K562 (cell line): ENCODE measurements around the gene VRK3. TPM values are rescaled to one million over a fixed set of nuclear protein-coding genes. Genes with fewer than 3 reads are reported as not detected.

Experiments used
- ATAC-seq: fragments of 200-7000 bp; cut with Tn5 transposase; 3 replicates; pipeline ENCODE4 v1.9.1; 2020; ENCODE audit warnings: moderate library complexity
- BruUV-seq: library from RNA; stranded (reverse); fragments of 400-500 nt; replicated peaks from 2 replicates; lab custom pipeline; 2021; lab: Mats Ljungman, UMichigan
- CTCF ChIA-PET: fragments of 300-600 bp; formaldehyde crosslinking; extraction: SDS; loops from one replicate; lab custom pipeline; 2021; ENCODE audit warnings: low intra/inter-chr PET ratio; lab: Yijun Ruan, JAX
- POLR2A ChIA-PET: fragments of 300-600, 350-650 bp; sonication (Branson Sonifier 250); formaldehyde crosslinking; extraction: SDS; loops from one replicate; lab custom pipeline; 2021; ENCODE audit warnings: antibody characterized with exemption, inconsistent platforms; lab: Yijun Ruan, JAX
- DNase-seq, 4 experiments: peaks; one replicate each; pipeline versions ENCODE4 v3.0.0 to v3.0.0-alpha.2; 2011 to 2018; ENCODE audit warnings: low spot score in 3 of 4, mixed read lengths in 3 of 4; ENCODE audit errors: extremely low read depth in 1 of 4
- FAIRE-seq: peaks from 2 replicates; lab custom pipeline; 2011; peaks lifted over from hg19 to GRCh38; lab: Jason Lieb, UNC
- H2AFZ ChIP-seq: 2 replicates; pipeline ENCODE4 v1.6.0; 2011; ENCODE audit warnings: low read depth, low read length, control low read depth, inconsistent platforms
- H3K27ac ChIP-seq: fragments of 200-600 bp; 3 replicates; pipeline ENCODE4 v1.8.0; 2011; ENCODE audit warnings: low read depth, mild to moderate bottlenecking, control low read depth, inconsistent platforms, low read length, moderate library complexity, mixed read lengths; ENCODE audit errors: extremely low read depth
- H3K27me3 ChIP-seq, 2 experiments: fragments of 300-600 bp in 1 of 2; 2 replicates in 1 of 2; 3 replicates in 1 of 2; pipeline versions ENCODE4 v1.6.0 to v1.8.0; 2011; ENCODE audit warnings: inconsistent platforms in 2 of 2, low read length in 2 of 2, mild to moderate bottlenecking in 1 of 2, mixed read lengths in 1 of 2, moderate library complexity in 1 of 2; ENCODE audit not compliant: control insufficient read depth in 2 of 2, insufficient read depth in 2 of 2
- H3K36me3 ChIP-seq: fragments of 300-600 bp; 3 replicates; pipeline ENCODE4 v1.8.0; 2011; ENCODE audit warnings: mild to moderate bottlenecking, low read length, inconsistent platforms; ENCODE audit not compliant: control insufficient read depth, insufficient read depth
- H3K4me1 ChIP-seq, 2 experiments: fragments of 200-600 bp in 1 of 2; replicated peaks in 1 of 2; 2 replicates in 1 of 2; 3 replicates in 1 of 2; pipeline versions ENCODE4 v1.5.1 to v1.8.0; 2011; ENCODE audit warnings: inconsistent platforms in 2 of 2, low read length in 2 of 2, mild to moderate bottlenecking in 1 of 2, mixed read lengths in 1 of 2, moderate library complexity in 1 of 2; ENCODE audit not compliant: control insufficient read depth in 2 of 2, insufficient read depth in 2 of 2
- H3K4me2 ChIP-seq: 2 replicates; pipeline ENCODE4 v1.6.1; 2011; ENCODE audit warnings: low read length, control low read depth, inconsistent platforms, mixed read lengths; ENCODE audit not compliant: insufficient read depth
- H3K4me3 ChIP-seq: fragments of 200-600 bp; sonication (generic), shearing (Covaris generic); 2 replicates; pipeline ENCODE4 v1.5.1; 2016; ENCODE audit warnings: control low read depth, inconsistent platforms
- H3K79me2 ChIP-seq: fragments of 200-600 bp; 3 replicates; pipeline ENCODE4 v1.8.0; 2011; ENCODE audit warnings: low read length, inconsistent platforms; ENCODE audit not compliant: control insufficient read depth, insufficient read depth
- H3K9ac ChIP-seq, 2 experiments: 2 replicates each; pipeline versions ENCODE4 v1.6.0 to v1.6.1; 2011; ENCODE audit warnings: low read depth in 2 of 2, low read length in 2 of 2, control low read depth in 1 of 2, inconsistent platforms in 1 of 2, mild to moderate bottlenecking in 1 of 2, mixed read lengths in 1 of 2; ENCODE audit not compliant: insufficient read depth in 1 of 2
- H3K9me1 ChIP-seq: one replicate; pipeline ENCODE4 v1.6.0; 2011; ENCODE audit warnings: inconsistent platforms, mild to moderate bottlenecking, low read length, moderate library complexity; ENCODE audit not compliant: control insufficient read depth, insufficient read depth
- H3K9me3 ChIP-seq: replicated peaks from 2 replicates; pipeline ENCODE4 v1.5.1; 2011; ENCODE audit warnings: low read depth, low read length, inconsistent platforms; ENCODE audit not compliant: control insufficient read depth, insufficient read depth
- H4K20me1 ChIP-seq: replicated peaks from 2 replicates; pipeline ENCODE4 v1.6.1; 2011; ENCODE audit warnings: low read length, inconsistent platforms, mixed read lengths; ENCODE audit not compliant: control insufficient read depth, insufficient read depth
- FOXJ2 ChIP-seq: fragments of 200-800 bp; sonication (Bioruptor generic); IDR thresholded peaks from 2 replicates; pipeline ENCODE4 v1.6.1; 2016; ENCODE audit warnings: missing genetic modification characterization, missing compliant biosample characterization
- MTA2 ChIP-seq: fragments of 450-650 bp; IDR thresholded peaks from 2 replicates; pipeline ENCODE4 v1.6.1; 2016; ENCODE audit warnings: low read depth
- ZBTB43 ChIP-seq: sonication (generic); formaldehyde crosslinking; IDR thresholded peaks from 2 replicates; pipeline ENCODE4 v1.8.0; 2023; ENCODE audit warnings: mild to moderate bottlenecking, missing genetic modification reagents
- ZC3H8 ChIP-seq: fragments of 450-650 bp; IDR thresholded peaks from 2 replicates; pipeline ENCODE4 v1.6.1; 2017
- ZFP36 ChIP-seq: fragments of 150-350 bp; IDR thresholded peaks from 2 replicates; pipeline ENCODE4 v1.6.1; 2018; ENCODE audit warnings: low read length, low read depth; ENCODE audit not compliant: partially characterized antibody
- WGBS: fragments of 100-300 bp; shearing (Covaris generic); methylation state at CpG from one replicate; pipeline ENCODE4 v1.1.6; 2016; ENCODE audit warnings: low coverage, mixed read lengths; ENCODE audit not compliant: insufficient coverage; ENCODE audit errors: missing lambda C conversion rate; 5-methylcytosine and 5-hydroxymethylcytosine counted together
- in situ Hi-C: fragments of 300-500 bp; cut with MboI; formaldehyde crosslinking; loops from 4 replicates; pipeline ENCODE4 v1.15.0; 2018; ENCODE audit warnings: inconsistent platforms, mixed read lengths
- intact Hi-C: fragments of 100-400 bp; cut with micrococcal nuclease; formaldehyde crosslinking; loops from 2 replicates; pipeline ENCODE4 v1.14.2; 2022
- polyA plus RNA-seq, 8 experiments: library from polyadenylated mRNA; depleted of rRNA in 4 of 8; stranded (reverse) in 5 of 8; unstranded in 3 of 8; fragments of >200 nt; fragmentation: Nextera tagmentation in 2 of 8; fragmentation: Illumina TruSeq in 1 of 8; extraction: Ambion mirVana in 2 of 8; extraction: Trizol in 1 of 8; gene quantifications; 2 replicates each; pipeline versions ENCODE4 v1.2.1 to v1.2.3, GENCODE V29; 2011 to 2014; ENCODE audit warnings: inconsistent platforms in 1 of 8, missing spikeins in 1 of 8
- total RNA-seq, 7 experiments: library from RNA; depleted of rRNA in 6 of 7; stranded (reverse); fragments of >200 nt in 6 of 7; fragmentation: Illumina TruSeq in 2 of 7; extraction: Trizol in 2 of 7; gene quantifications; 2 replicates each; pipeline versions ENCODE4 v1.2.1 to v1.2.3, GENCODE V29; 2011 to 2021; ENCODE audit warnings: low replicate concordance in 1 of 7

Gene VRK3
- total and polyA plus RNA-seq, 9 of the 15 experiments (the other 6 are each of a cell fraction or from before 2014, with no cell fraction given), result 25.6 to 94.3 (median 42.9) TPM

- WGBS, result 86% methylated on average over 2 of the region's 2 CpGs
- TF ChIP-seq ZFP36 (peak; percentile 64), MTA2 (no peak), ZBTB43 (CRISPR knock-in tag) (no peak), ZC3H8 (no peak), FOXJ2 (no peak)
- Histone ChIP-seq H3K27me3 (no peaks in the 10 kb centered on the region), H3K9ac (no peak overlapping the region), H3K9me3 (no peaks in the 10 kb centered on the region), H2AFZ (no peak overlapping the region), H3K4me2 (no peak overlapping the region), H3K27ac (no peak overlapping the region), H3K36me3 (peaks cover 61% of the 10 kb centered on the region; the same call in 2 of the 3 replicates), H3K4me3 (no peak overlapping the region), H3K4me1 (peaks cover 7 to 17% of the 10 kb centered on the region in 2 experiments), H3K79me2 (no peaks in the 10 kb centered on the region; the same call in 2 of the 3 replicates), H3K9me1 (peaks cover 8% of the 10 kb centered on the region), H4K20me1 (no peaks in the 10 kb centered on the region; the same call in 1 of the 2 replicates)
- POLR2A ChIA-PET, result interaction anchor here (1.2 kb wide), 1 partner anchor 10 kb away, joined by 3 read pairs; no protein-coding TSS in a partner anchor
- FAIRE-seq, result no peak
- no peak for ATAC-seq
- BruUV-seq, result no TSS peak
- CTCF ChIA-PET, result no interaction called here
- no peak for DNase-seq
- in situ Hi-C loops, result no loop called here
- intact Hi-C loops, result no loop called here
Observed at GRCh38 chr19:50007947-50008346, 17.2 kb downstream of the VRK3 start.
